Fibroblast of lung (primary cell): ENCODE measurements around the gene VANGL2. TPM values are rescaled to one million over a fixed set of nuclear protein-coding genes. Genes with fewer than 3 reads are reported as not detected.

Source experiments
- DNase-seq, 2 donors: peaks; one replicate each; pipeline versions ENCODE4 v3.0.0 to v3.0.0-alpha.2; 2010; ENCODE audit warnings: low read depth in 2 of 2
- H2AFZ ChIP-seq: 2 replicates; pipeline ENCODE4 v1.5.1; 2012; ENCODE audit warnings: low read length, control low read depth, inconsistent platforms
- H3K27ac ChIP-seq: 2 replicates; pipeline ENCODE4 v1.5.1; 2011; ENCODE audit warnings: low read length, control low read depth; ENCODE audit not compliant: insufficient read depth
- H3K27me3 ChIP-seq: 2 replicates; pipeline ENCODE4 v1.5.1; 2011; ENCODE audit warnings: mild to moderate bottlenecking, low read length; ENCODE audit not compliant: control insufficient read depth, insufficient read depth
- H3K36me3 ChIP-seq: 2 replicates; pipeline ENCODE4 v1.5.1; 2011; ENCODE audit warnings: low read length; ENCODE audit not compliant: control insufficient read depth, insufficient read depth
- H3K4me1 ChIP-seq: 2 replicates; pipeline ENCODE4 v1.5.1; 2011; ENCODE audit warnings: low read length; ENCODE audit not compliant: control insufficient read depth, insufficient read depth; ENCODE audit errors: extremely low read depth
- H3K4me2 ChIP-seq: 2 replicates; pipeline ENCODE4 v1.5.1; 2011; ENCODE audit warnings: low read length, control low read depth; ENCODE audit not compliant: insufficient read depth; ENCODE audit errors: extremely low read depth
- H3K4me3 ChIP-seq, 4 experiments: fragments of 200-600 bp in 1 of 4; sonication (generic) in 1 of 4; replicated peaks in 1 of 4; 2 replicates each; pipeline ENCODE4 v1.5.1; 2011 to 2016; ENCODE audit warnings: low read length in 4 of 4, low read depth in 3 of 4, mild to moderate bottlenecking in 3 of 4, control low read depth in 2 of 4, inconsistent platforms in 1 of 4, mixed read lengths in 1 of 4; ENCODE audit not compliant: insufficient read depth in 1 of 4; ENCODE audit errors: control extremely low read depth in 1 of 4
- H3K79me2 ChIP-seq: 2 replicates; pipeline ENCODE4 v1.5.1; 2012; ENCODE audit warnings: mild to moderate bottlenecking, low read length, inconsistent platforms; ENCODE audit not compliant: control insufficient read depth, insufficient read depth
- H3K9ac ChIP-seq: 2 replicates; pipeline ENCODE4 v1.5.1; 2011; ENCODE audit warnings: mild to moderate bottlenecking, low read length, control low read depth; ENCODE audit not compliant: insufficient read depth
- H3K9me3 ChIP-seq: 2 replicates; pipeline ENCODE4 v1.5.1; 2012; ENCODE audit warnings: low read depth, low read length; ENCODE audit not compliant: control insufficient read depth, insufficient read depth
- H4K20me1 ChIP-seq: 2 replicates; pipeline ENCODE4 v1.5.1; 2011; ENCODE audit warnings: low read length; ENCODE audit not compliant: control insufficient read depth, insufficient read depth; ENCODE audit errors: extremely low read depth
- EZH2 ChIP-seq: IDR thresholded peaks from 2 replicates; pipeline ENCODE4 v1.5.1; 2012; ENCODE audit warnings: low read length, control low read depth, mild to moderate bottlenecking; ENCODE audit errors: missing control alignments
- polyA plus RNA-seq, 2 donors: library from polyadenylated mRNA; depleted of rRNA in 1 of 2; stranded (reverse) in 1 of 2; unstranded in 1 of 2; fragments of >200 nt; gene quantifications; 2 replicates each; pipeline ENCODE4 v1.2.1, GENCODE V29; 2011 to 2012; ENCODE audit warnings: missing spikeins in 1 of 2
- total RNA-seq: library from RNA; depleted of rRNA; stranded (reverse); fragments of >200 nt; gene quantifications from 2 replicates; pipeline ENCODE4 v1.2.1, GENCODE V29; 2014
- TF ChIP-seq, protein P1 (sequence below), 2 donors: IDR thresholded peaks in 1 of 2; conservative IDR thresholded peaks in 1 of 2; 1 replicate in 1 of 2; 2 replicates in 1 of 2; pipeline ENCODE4 v1.5.1; 2011 to 2012; ENCODE audit warnings: low read length in 2 of 2, control low read depth in 1 of 2, inconsistent platforms in 1 of 2, low read depth in 1 of 2, mild to moderate bottlenecking in 1 of 2

VANGL2 gene
- total and polyA plus RNA-seq, 2 donors (not counting 1 experiment from before 2014, with no cell fraction given) = 0.01 TPM; not detected in 1

DNA sequence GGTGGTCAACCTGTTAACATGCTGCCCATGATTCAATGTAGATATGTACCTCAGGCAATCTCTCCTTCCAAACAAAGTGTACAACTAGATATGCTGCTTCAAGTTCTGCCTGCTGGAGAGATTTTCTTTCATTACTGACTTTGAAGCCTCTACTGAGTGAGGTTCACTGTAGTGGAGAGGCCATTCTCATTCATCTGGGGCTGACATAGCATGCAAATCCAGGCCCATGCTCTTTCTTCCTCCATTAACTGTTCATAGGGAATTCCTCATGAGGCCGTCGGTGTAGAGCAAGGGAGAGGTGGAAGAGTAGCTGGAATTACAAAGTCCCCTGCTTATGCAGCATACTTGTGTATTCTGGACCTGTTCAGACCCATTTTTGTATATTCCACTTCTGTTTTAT is 38.6 kb downstream of the VANGL2 start:
- Histone ChIP-seq H3K4me2 (no peak overlapping the region), H3K9ac (no peak overlapping the region), H3K79me2 (no peaks in the 10 kb centered on the region), H2AFZ (no peak overlapping the region), H3K36me3 (no peaks in the 10 kb centered on the region), H3K4me3 (no peak overlapping the region), H3K27me3 (no peaks in the 10 kb centered on the region), H3K4me1 (no peaks in the 10 kb centered on the region), H3K9me3 (no peaks in the 10 kb centered on the region), H3K27ac (no peak overlapping the region), H4K20me1 (no peaks in the 10 kb centered on the region)
- no peak for DNase-seq
- TF ChIP-seq EZH2 = no peak
- TF ChIP-seq, protein P1, sequence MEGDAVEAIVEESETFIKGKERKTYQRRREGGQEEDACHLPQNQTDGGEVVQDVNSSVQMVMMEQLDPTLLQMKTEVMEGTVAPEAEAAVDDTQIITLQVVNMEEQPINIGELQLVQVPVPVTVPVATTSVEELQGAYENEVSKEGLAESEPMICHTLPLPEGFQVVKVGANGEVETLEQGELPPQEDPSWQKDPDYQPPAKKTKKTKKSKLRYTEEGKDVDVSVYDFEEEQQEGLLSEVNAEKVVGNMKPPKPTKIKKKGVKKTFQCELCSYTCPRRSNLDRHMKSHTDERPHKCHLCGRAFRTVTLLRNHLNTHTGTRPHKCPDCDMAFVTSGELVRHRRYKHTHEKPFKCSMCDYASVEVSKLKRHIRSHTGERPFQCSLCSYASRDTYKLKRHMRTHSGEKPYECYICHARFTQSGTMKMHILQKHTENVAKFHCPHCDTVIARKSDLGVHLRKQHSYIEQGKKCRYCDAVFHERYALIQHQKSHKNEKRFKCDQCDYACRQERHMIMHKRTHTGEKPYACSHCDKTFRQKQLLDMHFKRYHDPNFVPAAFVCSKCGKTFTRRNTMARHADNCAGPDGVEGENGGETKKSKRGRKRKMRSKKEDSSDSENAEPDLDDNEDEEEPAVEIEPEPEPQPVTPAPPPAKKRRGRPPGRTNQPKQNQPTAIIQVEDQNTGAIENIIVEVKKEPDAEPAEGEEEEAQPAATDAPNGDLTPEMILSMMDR (conservative IDR thresholded peaks at IDR 0.05 in 1 of 2, IDR thresholded peaks at IDR 0.05 in 1 of 2; ENCODE audit: low read depth in 1 of 2, low read length in 2 of 2) = no peak

DNA sequence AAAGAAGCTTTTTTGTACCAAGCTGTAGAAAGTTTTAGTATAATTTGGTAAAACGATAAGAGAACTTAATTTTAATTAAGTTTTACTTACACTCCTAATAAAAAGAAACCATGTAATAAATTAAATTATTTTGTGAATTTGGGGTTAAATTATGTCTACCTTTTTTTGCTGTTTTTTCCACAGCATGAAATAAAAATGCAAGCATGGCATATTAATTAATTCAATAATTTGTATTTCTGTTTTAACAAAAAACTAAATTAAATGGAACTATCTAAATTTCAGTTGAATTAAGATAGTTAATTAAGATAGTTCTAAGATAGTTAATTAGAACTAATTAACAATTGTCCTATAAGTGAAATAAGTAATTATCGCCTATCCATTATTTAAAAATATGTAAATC is 39.4 kb downstream of the VANGL2 start:
- H3K9ac ChIP-seq = no peak overlapping the region
- no peaks in the 10 kb centered on the region for H3K4me1 ChIP-seq
- no peaks in the 10 kb centered on the region for H3K27me3 ChIP-seq
- DNase-seq = no peak
- H3K4me2 ChIP-seq = no peak overlapping the region
- no peaks in the 10 kb centered on the region for H3K36me3 ChIP-seq
- no peak overlapping the region for H3K27ac ChIP-seq
- no peak overlapping the region for H3K4me3 ChIP-seq
- no peak overlapping the region for H2AFZ ChIP-seq
- no peaks in the 10 kb centered on the region for H4K20me1 ChIP-seq
- no peak for TF ChIP-seq EZH2
- TF ChIP-seq, protein P1 (conservative IDR thresholded peaks at IDR 0.05 in 1 of 2, IDR thresholded peaks at IDR 0.05 in 1 of 2; ENCODE audit: low read depth in 1 of 2, low read length in 2 of 2) = no peak
- no peaks in the 10 kb centered on the region for H3K9me3 ChIP-seq
- H3K79me2 ChIP-seq = no peaks in the 10 kb centered on the region

DNA sequence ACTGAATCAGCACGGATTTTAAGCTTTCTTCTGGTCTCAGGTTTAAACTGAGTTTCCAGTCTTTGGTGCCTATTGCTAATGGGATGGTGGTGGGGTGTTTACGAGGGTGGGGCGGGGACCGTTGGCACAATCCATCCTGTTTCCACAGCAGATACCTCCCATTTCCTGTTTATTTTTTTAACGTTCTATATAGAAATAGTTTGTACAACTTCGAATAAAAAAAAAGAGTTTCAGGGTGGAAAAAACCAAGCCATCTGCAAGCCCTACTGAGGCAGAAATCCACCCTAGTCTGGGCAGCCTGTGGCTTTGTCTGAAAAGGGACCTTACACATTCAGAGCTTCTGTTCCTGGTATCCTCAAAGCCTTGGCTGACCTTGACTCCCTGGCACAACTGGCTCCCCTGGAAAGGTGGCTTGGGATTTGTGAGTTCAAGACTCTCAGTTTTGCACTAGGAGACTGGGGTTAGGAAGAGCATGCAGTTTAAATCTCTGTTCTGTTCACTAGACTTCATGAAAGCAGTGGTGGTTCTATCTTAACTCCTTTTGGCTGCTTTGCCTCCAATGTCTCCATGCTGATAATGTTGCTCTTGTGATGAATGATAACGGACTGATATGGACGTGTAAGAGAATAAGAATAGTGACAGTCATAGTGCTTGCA is 46.7 kb downstream of the VANGL2 start:
- no peak overlapping the region for H3K27ac ChIP-seq
- no peaks in the 10 kb centered on the region for H4K20me1 ChIP-seq
- H3K9me3 ChIP-seq = no peaks in the 10 kb centered on the region
- H3K9ac ChIP-seq = no peak overlapping the region
- H3K27me3 ChIP-seq = no peaks in the 10 kb centered on the region
- H3K36me3 ChIP-seq = no peaks in the 10 kb centered on the region
- H3K4me3 ChIP-seq = no peak overlapping the region
- H3K79me2 ChIP-seq = no peaks in the 10 kb centered on the region
- DNase-seq = no peak
- no peak overlapping the region for H2AFZ ChIP-seq
- no peak overlapping the region for H3K4me2 ChIP-seq
- no peaks in the 10 kb centered on the region for H3K4me1 ChIP-seq
- TF ChIP-seq, protein P1 (conservative IDR thresholded peaks at IDR 0.05 in 1 of 2, IDR thresholded peaks at IDR 0.05 in 1 of 2; ENCODE audit: low read depth in 1 of 2, low read length in 2 of 2) = no peak
- TF ChIP-seq EZH2 = no peak
